ENCODE measurements around the gene CCDC68. TPM values are rescaled to one million over a fixed set of nuclear protein-coding genes. Genes with fewer than 3 reads are reported as not detected.
"Not testable (repeated sequence)": the region's sequence is repeated elsewhere in the genome, so short reads cannot be mapped to it uniquely, and the experiment has no call there.

Gene CCDC68
- total RNA-seq, 1 experiment from 2014 or later = not detected

DNA sequence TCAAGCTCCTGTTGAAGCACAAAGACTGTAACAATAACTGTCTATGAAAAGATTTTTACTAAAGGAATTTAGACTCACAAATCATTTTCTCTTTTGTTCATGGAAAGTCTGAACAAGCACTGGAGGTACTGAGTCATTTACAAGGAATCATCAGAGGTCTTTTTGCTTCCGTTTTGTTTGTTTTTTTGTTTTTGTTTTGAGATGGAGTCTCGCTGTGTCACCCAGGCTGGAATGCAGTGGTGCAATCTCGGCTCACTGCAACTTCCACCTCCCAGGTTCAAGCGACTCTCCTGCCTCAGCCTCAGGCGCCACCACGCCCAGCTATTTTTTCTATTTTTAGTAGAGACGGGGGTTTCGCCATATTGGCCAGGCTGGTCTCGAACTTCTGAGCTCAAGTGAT, 9.0 kb upstream of the CCDC68 start:
- H3K9me2 ChIP-seq (replicated peaks; ENCODE audit: insufficient read depth, low read length); H3K9me3 ChIP-seq (ENCODE audit: low read length); H3K4me2 ChIP-seq (ENCODE audit: low read depth, low read length, poor library complexity, severe bottlenecking); H4K20me1 ChIP-seq (ENCODE audit: insufficient read depth, low read depth, low read length); H3K9ac ChIP-seq (ENCODE audit: low read length); H3K36me3 ChIP-seq (ENCODE audit: insufficient read depth, low read length); H2AFZ ChIP-seq (ENCODE audit: low read length); H3K4me1 ChIP-seq (ENCODE audit: low read length); H3K27me3 ChIP-seq (ENCODE audit: low read length); H3K79me2 ChIP-seq (ENCODE audit: low read length); DNase-seq; H3K27ac ChIP-seq (ENCODE audit: low read length); H3K4me3 ChIP-seq (ENCODE audit: low read length): not testable (repeated sequence)

DNA sequence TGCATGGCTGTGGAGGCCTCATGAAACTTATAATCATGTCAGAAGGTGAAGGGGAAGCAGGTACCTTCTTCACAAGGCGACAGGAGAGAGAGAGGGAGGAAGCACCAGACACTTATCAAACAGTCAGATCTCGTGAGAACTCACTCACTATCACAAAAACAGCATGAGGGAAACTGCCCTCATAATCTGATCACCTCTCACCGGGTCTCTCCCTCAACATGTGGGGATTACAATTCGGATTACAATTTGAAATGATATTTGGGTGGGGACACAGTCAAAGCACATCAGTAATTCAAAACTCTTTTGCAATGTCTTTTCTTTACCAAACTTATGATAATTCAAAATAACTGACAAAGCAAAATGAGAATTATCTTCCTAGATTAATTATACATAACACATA, 8.5 kb upstream of the CCDC68 start:
- Histone ChIP-seq H3K4me1 (ENCODE audit: low read length) (0 out of 2 replicates have a peak, but pooled peaks cover 2% of the 10 kb centered on the region), H3K27ac (ENCODE audit: low read length) (no peak overlapping the region), H3K79me2 (ENCODE audit: low read length) (no peaks in the 10 kb centered on the region), H3K9ac (ENCODE audit: low read length) (no peak overlapping the region), H4K20me1 (ENCODE audit: insufficient read depth, low read depth, low read length) (no peaks in the 10 kb centered on the region), H2AFZ (ENCODE audit: low read length) (no peak overlapping the region), H3K9me2 (replicated peaks; ENCODE audit: insufficient read depth, low read length) (no peaks in the 10 kb centered on the region), H3K27me3 (ENCODE audit: low read length) (0 out of 2 replicates have a peak, but pooled peaks cover 4% of the 10 kb centered on the region), H3K4me3 (ENCODE audit: low read length) (no peak overlapping the region), H3K36me3 (ENCODE audit: insufficient read depth, low read length) (no peaks in the 10 kb centered on the region), H3K4me2 (ENCODE audit: low read depth, low read length, poor library complexity, severe bottlenecking) (no peak overlapping the region), H3K9me3 (ENCODE audit: low read length) (peaks cover 4% of the 10 kb centered on the region; the same call in 1 of the 2 replicates)
- DNase-seq = no peak

DNA sequence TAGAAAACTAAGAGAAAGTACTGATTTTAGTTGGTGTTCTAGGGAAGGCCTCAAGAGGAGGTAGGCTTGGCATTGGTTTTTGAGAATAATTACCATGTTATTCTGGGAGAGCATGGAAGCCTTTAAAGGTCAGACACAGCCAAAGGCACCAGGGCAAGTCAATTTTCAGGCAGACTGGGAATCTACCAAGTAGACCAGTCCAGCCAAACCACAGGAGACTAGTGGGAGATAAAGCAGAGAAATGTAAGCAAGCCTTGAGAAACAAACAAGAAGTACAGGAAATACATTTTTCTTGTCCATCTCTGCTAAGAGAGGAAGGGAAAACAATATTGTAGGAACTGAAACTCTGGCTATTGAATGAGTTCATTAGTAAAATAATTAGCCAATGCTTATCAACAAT, 5.5 kb upstream of the CCDC68 start:
- Histone ChIP-seq H3K4me3 (ENCODE audit: low read length) (no peak overlapping the region), H3K9me2 (replicated peaks; ENCODE audit: insufficient read depth, low read length) (no peaks in the 10 kb centered on the region), H3K4me2 (ENCODE audit: low read depth, low read length, poor library complexity, severe bottlenecking) (no peak overlapping the region), H3K9me3 (ENCODE audit: low read length) (peaks cover 4% of the 10 kb centered on the region; the same call in 1 of the 2 replicates), H3K27ac (ENCODE audit: low read length) (no peak overlapping the region), H3K79me2 (ENCODE audit: low read length) (no peaks in the 10 kb centered on the region), H3K9ac (ENCODE audit: low read length) (no peak overlapping the region), H3K27me3 (ENCODE audit: low read length) (0 out of 2 replicates have a peak, but pooled peaks cover 4% of the 10 kb centered on the region), H4K20me1 (ENCODE audit: insufficient read depth, low read depth, low read length) (no peaks in the 10 kb centered on the region), H3K4me1 (ENCODE audit: low read length) (0 out of 2 replicates have a peak, but pooled peaks cover 2% of the 10 kb centered on the region), H2AFZ (ENCODE audit: low read length) (no peak overlapping the region), H3K36me3 (ENCODE audit: insufficient read depth, low read length) (no peaks in the 10 kb centered on the region)
- no peak for DNase-seq

DNA sequence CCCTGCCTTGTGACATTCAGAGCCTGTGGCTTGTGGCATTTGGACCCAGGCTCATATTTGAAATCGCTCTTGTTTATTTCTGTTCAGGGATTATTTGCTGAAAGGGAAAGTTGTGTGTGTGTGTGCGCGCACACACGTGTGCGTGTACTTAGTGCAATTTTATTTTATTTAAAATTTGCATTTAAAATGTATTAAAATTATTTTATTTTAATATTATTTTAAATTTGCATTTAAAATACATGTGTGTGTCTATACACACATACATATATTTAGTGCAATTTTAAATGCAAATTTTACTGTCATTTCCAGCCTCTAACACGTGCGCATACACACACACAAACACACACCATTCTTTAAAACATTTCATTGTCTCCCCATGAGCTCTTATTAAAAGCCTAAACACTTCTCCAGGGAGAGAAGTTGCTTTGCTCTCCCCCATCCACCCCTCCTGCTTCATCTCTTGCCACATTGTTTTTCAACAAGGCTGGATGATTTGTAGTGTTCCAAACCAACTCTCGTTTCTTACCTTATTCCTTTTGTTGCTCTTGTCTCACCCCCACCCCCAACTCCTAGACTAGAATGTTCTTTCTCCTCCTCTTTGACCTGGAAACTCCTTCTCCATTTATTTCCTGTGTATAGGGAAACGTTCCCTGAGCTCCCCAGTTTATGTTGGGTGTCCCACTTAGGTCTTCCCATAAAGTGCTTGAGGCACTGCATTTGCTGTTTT, 3.8 kb upstream of the CCDC68 start:
- Histone ChIP-seq H3K4me3 (ENCODE audit: low read length) (no peak overlapping the region), H3K36me3 (ENCODE audit: insufficient read depth, low read length) (no peaks in the 10 kb centered on the region), H3K27me3 (ENCODE audit: low read length) (no peaks in the 10 kb centered on the region), H3K4me1 (ENCODE audit: low read length) (no peaks in the 10 kb centered on the region), H3K9ac (ENCODE audit: low read length) (no peak overlapping the region), H3K4me2 (ENCODE audit: low read depth, low read length, poor library complexity, severe bottlenecking) (no peak overlapping the region), H3K9me3 (ENCODE audit: low read length) (peaks cover 4% of the 10 kb centered on the region; the same call in 1 of the 2 replicates), H2AFZ (ENCODE audit: low read length) (no peak overlapping the region), H4K20me1 (ENCODE audit: insufficient read depth, low read depth, low read length) (no peaks in the 10 kb centered on the region), H3K27ac (ENCODE audit: low read length) (no peak overlapping the region), H3K79me2 (ENCODE audit: low read length) (no peaks in the 10 kb centered on the region), H3K9me2 (replicated peaks; ENCODE audit: insufficient read depth, low read length) (no peaks in the 10 kb centered on the region)
- DNase-seq = no peak

DNA sequence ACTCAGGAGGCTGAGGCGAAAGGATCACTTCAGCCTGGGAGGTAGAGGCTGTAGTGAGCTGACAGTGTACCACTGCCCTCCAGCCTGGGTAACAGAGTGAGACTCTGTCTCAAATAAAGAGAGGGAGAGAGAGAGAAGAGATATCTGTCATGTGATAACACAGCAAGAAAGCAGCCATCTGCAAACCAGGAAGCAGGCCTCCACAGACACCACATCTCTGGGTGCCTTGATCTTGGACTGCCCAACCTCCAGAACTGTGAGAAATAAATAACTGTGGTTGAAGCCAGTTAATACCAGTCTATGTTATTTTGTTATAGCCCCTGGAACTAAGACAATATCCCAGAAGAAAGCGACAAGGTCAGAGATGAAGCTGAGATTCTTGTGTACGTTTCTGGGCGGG, 2.6 kb upstream of the CCDC68 start:
- no peak for DNase-seq
- no peaks in the 10 kb centered on the region for H3K27me3 ChIP-seq (ENCODE audit: low read length)
- no peaks in the 10 kb centered on the region for H4K20me1 ChIP-seq (ENCODE audit: insufficient read depth, low read depth, low read length)
- no peak overlapping the region for H3K4me2 ChIP-seq (ENCODE audit: low read depth, low read length, poor library complexity, severe bottlenecking)
- H3K9ac ChIP-seq (ENCODE audit: low read length) = no peak overlapping the region
- H3K9me2 ChIP-seq (replicated peaks; ENCODE audit: insufficient read depth, low read length) = no peaks in the 10 kb centered on the region
- no peaks in the 10 kb centered on the region for H3K4me1 ChIP-seq (ENCODE audit: low read length)
- no peak overlapping the region for H2AFZ ChIP-seq (ENCODE audit: low read length)
- H3K9me3 ChIP-seq (ENCODE audit: low read length) = no peaks in the 10 kb centered on the region
- no peaks in the 10 kb centered on the region for H3K79me2 ChIP-seq (ENCODE audit: low read length)
- no peak overlapping the region for H3K4me3 ChIP-seq (ENCODE audit: low read length)
- no peaks in the 10 kb centered on the region for H3K36me3 ChIP-seq (ENCODE audit: insufficient read depth, low read length)
- no peak overlapping the region for H3K27ac ChIP-seq (ENCODE audit: low read length)

DNA sequence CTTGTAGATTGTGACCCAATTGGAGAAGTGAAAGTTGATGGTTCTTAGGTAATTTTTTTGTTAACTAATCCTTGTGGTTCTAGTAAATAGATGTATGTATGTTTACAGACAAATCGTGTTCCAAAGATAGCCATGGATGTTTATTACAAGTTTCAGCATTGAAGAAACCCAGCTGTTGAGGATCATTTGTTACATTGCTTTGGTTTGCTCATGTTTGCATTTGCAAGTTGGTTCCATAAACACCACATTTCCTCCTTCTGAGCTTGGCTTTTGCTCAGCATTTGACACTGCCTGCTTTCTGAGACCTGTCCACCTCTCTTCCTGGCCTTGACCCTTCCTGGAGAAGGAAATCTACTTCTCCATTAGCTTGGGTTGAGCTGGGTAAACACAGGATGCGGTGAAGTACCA, 1.8 kb upstream of the CCDC68 start:
- no peak overlapping the region for H3K4me3 ChIP-seq (ENCODE audit: low read length)
- no peaks in the 10 kb centered on the region for H3K9me3 ChIP-seq (ENCODE audit: low read length)
- H2AFZ ChIP-seq (ENCODE audit: low read length) = no peak overlapping the region
- H3K9me2 ChIP-seq (replicated peaks; ENCODE audit: insufficient read depth, low read length) = no peaks in the 10 kb centered on the region
- no peak overlapping the region for H3K9ac ChIP-seq (ENCODE audit: low read length)
- H3K79me2 ChIP-seq (ENCODE audit: low read length) = no peaks in the 10 kb centered on the region
- no peaks in the 10 kb centered on the region for H3K36me3 ChIP-seq (ENCODE audit: insufficient read depth, low read length)
- no peak for DNase-seq
- H4K20me1 ChIP-seq (ENCODE audit: insufficient read depth, low read depth, low read length) = no peaks in the 10 kb centered on the region
- H3K4me1 ChIP-seq (ENCODE audit: low read length) = no peaks in the 10 kb centered on the region
- H3K27me3 ChIP-seq (ENCODE audit: low read length) = no peaks in the 10 kb centered on the region
- no peak overlapping the region for H3K4me2 ChIP-seq (ENCODE audit: low read depth, low read length, poor library complexity, severe bottlenecking)
- no peak overlapping the region for H3K27ac ChIP-seq (ENCODE audit: low read length)

DNA sequence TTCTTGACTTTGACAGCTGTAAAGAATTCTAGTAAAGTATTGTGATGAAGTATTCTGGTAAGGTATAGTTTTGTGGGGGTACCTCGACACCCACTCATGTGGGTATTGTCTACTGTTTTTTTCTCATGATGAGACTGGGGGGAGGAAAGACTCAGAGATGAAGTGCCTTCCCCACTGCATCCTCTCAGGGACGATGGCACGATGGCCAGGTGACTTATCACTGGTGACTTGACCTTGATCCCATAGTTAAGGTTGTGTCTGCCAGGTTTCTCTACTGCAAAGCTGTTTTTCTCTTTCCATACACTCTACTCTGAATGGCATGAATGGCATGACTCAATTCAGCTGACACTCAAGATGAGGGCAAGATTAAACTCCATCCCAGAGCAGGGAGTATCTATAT, 936 bp upstream of the CCDC68 start:
- H4K20me1 ChIP-seq (ENCODE audit: insufficient read depth, low read depth, low read length) = no peaks in the 10 kb centered on the region
- H3K79me2 ChIP-seq (ENCODE audit: low read length) = no peaks in the 10 kb centered on the region
- no peaks in the 10 kb centered on the region for H3K9me2 ChIP-seq (replicated peaks; ENCODE audit: insufficient read depth, low read length)
- no peaks in the 10 kb centered on the region for H3K27me3 ChIP-seq (ENCODE audit: low read length)
- DNase-seq = no peak
- no peak overlapping the region for H3K4me2 ChIP-seq (ENCODE audit: low read depth, low read length, poor library complexity, severe bottlenecking)
- no peaks in the 10 kb centered on the region for H3K4me1 ChIP-seq (ENCODE audit: low read length)
- no peaks in the 10 kb centered on the region for H3K9me3 ChIP-seq (ENCODE audit: low read length)
- H3K27ac ChIP-seq (ENCODE audit: low read length) = no peak overlapping the region
- H3K36me3 ChIP-seq (ENCODE audit: insufficient read depth, low read length) = no peaks in the 10 kb centered on the region
- H3K9ac ChIP-seq (ENCODE audit: low read length) = no peak overlapping the region
- no peak overlapping the region for H3K4me3 ChIP-seq (ENCODE audit: low read length)
- no peak overlapping the region for H2AFZ ChIP-seq (ENCODE audit: low read length)

DNA sequence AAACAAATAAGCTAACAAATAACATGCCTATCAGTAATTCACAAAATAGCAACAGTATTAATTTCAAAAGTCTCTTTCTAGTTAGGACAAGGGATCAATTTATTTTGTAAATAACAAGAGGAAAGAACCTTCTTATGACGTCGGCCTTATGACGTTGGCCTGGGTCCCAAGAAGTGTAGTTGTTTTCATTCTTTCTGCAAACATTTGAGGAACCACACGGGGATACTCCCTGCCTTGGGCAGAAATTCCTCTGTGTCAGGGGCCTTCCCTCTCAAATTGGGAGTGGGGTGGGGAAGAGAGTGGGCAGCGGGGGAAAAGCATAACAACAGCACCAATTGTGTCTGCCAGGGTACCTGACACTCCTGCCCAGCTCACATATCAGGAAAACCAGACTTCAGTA, 1.3 kb downstream of the CCDC68 start:
- Histone ChIP-seq H3K4me3 (ENCODE audit: low read length) (no peak overlapping the region), H3K27ac (ENCODE audit: low read length) (no peak overlapping the region), H3K9me3 (ENCODE audit: low read length) (no peaks in the 10 kb centered on the region), H3K27me3 (ENCODE audit: low read length) (no peaks in the 10 kb centered on the region), H3K4me2 (ENCODE audit: low read depth, low read length, poor library complexity, severe bottlenecking) (no peak overlapping the region), H2AFZ (ENCODE audit: low read length) (no peak overlapping the region), H3K9ac (ENCODE audit: low read length) (no peak overlapping the region), H3K79me2 (ENCODE audit: low read length) (no peaks in the 10 kb centered on the region), H4K20me1 (ENCODE audit: insufficient read depth, low read depth, low read length) (no peaks in the 10 kb centered on the region), H3K4me1 (ENCODE audit: low read length) (no peaks in the 10 kb centered on the region), H3K9me2 (replicated peaks; ENCODE audit: insufficient read depth, low read length) (no peaks in the 10 kb centered on the region), H3K36me3 (ENCODE audit: insufficient read depth, low read length) (no peaks in the 10 kb centered on the region)
- DNase-seq = no peak

Data from Karpas-422 (cell line).